ENCODE results near the gene ALKBH4. TPM values are rescaled to one million over a fixed set of nuclear protein-coding genes. Genes with fewer than 3 reads are reported as not detected.

The ALKBH4 gene
- total and polyA plus RNA-seq, 8 donors, result 1.2 to 27.4 (median 8.7) TPM

DNA sequence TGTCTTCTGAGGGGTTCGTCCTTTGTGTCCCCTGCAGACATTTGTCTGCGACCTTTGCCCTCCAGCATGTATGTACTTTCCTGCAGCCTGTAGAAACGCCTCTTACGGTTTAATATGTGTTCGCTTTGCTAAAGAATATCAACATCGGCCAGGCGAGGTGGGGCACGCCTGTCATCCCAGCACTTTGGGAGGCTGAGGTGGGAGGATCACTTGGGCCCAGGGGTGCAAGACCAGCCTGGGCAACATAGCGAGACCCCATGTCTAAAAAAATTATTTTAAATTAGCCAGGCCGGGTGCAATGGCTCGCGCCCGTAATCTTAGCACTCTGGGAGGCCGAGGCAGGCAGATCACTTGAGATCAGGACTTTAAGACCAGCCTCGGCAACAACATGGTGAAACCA lies 15.5 kb downstream of the ALKBH4 start:
- no peak overlapping the region for H3K27ac ChIP-seq
- no peaks in the 10 kb centered on the region for H3K27me3 ChIP-seq
- WGBS, 5 donors, result 94 to 97% (median 95%) methylated on average over 12 to 15 of the region's 15 CpGs
- H3K36me3 ChIP-seq, result peaks cover 8 to 37% (median 33%) of the 10 kb centered on the region in 4 donors
- intact Hi-C loops (cut with DNase I; ENCODE audit: low total_unique reads), result no loop called here
- no peak for DNase-seq
- TF ChIP-seq POLR2AphosphoS5 (IDR thresholded peaks at IDR 0.05), result no peak
- no peak for TF ChIP-seq EP300 (IDR thresholded peaks at IDR 0.05)
- TF ChIP-seq, protein P1, sequence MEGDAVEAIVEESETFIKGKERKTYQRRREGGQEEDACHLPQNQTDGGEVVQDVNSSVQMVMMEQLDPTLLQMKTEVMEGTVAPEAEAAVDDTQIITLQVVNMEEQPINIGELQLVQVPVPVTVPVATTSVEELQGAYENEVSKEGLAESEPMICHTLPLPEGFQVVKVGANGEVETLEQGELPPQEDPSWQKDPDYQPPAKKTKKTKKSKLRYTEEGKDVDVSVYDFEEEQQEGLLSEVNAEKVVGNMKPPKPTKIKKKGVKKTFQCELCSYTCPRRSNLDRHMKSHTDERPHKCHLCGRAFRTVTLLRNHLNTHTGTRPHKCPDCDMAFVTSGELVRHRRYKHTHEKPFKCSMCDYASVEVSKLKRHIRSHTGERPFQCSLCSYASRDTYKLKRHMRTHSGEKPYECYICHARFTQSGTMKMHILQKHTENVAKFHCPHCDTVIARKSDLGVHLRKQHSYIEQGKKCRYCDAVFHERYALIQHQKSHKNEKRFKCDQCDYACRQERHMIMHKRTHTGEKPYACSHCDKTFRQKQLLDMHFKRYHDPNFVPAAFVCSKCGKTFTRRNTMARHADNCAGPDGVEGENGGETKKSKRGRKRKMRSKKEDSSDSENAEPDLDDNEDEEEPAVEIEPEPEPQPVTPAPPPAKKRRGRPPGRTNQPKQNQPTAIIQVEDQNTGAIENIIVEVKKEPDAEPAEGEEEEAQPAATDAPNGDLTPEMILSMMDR (IDR thresholded peaks at IDR 0.05), result no peak
- TF ChIP-seq POLR2A (IDR thresholded peaks at IDR 0.05), result no peak
- peaks cover 0 to 5% (median 0%) of the 10 kb centered on the region in 4 donors for H3K4me1 ChIP-seq
- no peak overlapping the region for H3K4me3 ChIP-seq
- H3K9me3 ChIP-seq, result no peaks in the 10 kb centered on the region

DNA sequence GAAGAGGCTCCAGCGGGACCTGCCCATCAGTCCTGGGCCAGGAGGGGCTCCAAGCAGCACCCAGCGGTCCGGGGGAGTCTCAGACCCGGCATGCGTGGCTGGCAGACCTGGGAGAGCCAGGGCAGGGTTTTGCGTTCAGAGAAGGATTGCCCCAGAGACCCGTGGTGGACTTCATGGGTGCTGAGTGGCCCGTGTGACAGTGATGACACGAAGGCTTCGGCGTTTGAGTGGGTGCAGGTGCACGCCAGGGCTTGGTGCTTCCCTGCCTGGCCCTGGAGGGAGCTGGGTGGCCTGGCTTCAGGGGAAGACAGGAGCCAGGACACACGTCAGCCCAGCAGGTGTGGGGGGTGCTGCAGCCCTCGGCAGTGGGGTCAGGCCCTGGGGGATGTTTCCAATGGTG lies 17.4 kb downstream of the ALKBH4 start:
- no peak overlapping the region for H3K4me3 ChIP-seq
- TF ChIP-seq, protein P1 (IDR thresholded peaks at IDR 0.05), result no peak
- TF ChIP-seq POLR2AphosphoS5 (IDR thresholded peaks at IDR 0.05) (no peak), EP300 (IDR thresholded peaks at IDR 0.05) (no peak), POLR2A (IDR thresholded peaks at IDR 0.05) (no peak)
- H3K9me3 ChIP-seq, result no peaks in the 10 kb centered on the region
- H3K36me3 ChIP-seq, result peaks cover 8 to 40% (median 35%) of the 10 kb centered on the region in 4 donors
- H3K27me3 ChIP-seq, result no peaks in the 10 kb centered on the region
- 86 to 96% (median 93%) methylated on average over 9 to 14 of the region's 14 CpGs for WGBS, 5 donors
- intact Hi-C loops (cut with DNase I; ENCODE audit: low total_unique reads), result no loop called here
- H3K27ac ChIP-seq, result no peak overlapping the region
- no peak for DNase-seq
- peaks cover 0 to 5% (median 0%) of the 10 kb centered on the region in 4 donors for H3K4me1 ChIP-seq

DNA sequence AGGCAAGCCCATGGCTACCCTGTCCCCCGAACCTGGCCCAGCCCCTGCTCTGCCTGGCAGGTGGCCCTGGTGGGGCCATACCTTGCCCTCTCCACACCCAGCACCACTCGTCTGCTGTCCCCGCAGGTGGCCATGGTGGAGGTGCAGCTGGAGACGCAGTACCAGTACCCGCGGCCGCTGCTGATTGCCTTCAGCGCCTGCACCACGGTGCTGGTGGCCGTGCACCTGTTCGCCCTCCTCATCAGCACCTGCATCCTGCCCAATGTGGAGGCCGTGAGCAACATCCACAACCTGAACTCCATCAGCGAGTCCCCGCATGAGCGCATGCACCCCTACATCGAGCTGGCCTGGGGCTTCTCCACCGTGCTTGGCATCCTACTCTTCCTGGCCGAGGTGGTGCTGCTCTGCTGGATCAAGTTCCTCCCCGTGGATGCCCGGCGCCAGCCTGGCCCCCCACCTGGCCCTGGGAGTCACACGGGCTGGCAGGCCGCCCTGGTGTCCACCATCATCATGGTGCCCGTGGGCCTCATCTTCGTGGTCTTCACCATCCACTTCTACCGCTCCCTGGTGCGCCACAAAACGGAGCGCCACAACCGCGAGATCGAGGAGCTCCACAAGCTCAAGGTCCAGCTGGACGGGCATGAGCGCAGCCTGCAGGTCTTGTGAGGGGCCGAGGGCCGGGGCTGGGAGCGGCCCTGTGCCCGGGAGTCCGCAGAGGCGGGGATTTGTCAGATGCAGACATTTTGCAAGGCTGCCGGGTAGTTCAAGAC lies 18.1 kb downstream of the ALKBH4 start:
- no peak for TF ChIP-seq POLR2AphosphoS5 (IDR thresholded peaks at IDR 0.05)
- TF ChIP-seq, protein P1 (IDR thresholded peaks at IDR 0.05), result no peak
- no peak for TF ChIP-seq EP300 (IDR thresholded peaks at IDR 0.05)
- TF ChIP-seq POLR2A (IDR thresholded peaks at IDR 0.05), result no peak
- intact Hi-C loops (cut with DNase I; ENCODE audit: low total_unique reads), result no loop called here
- peaks cover 8 to 47% (median 43%) of the 10 kb centered on the region in 4 donors for H3K36me3 ChIP-seq
- H3K27me3 ChIP-seq, result no peaks in the 10 kb centered on the region
- H3K4me3 ChIP-seq, result no peak overlapping the region
- peaks cover 0 to 3% (median 0%) of the 10 kb centered on the region in 4 donors for H3K4me1 ChIP-seq
- no peak overlapping the region for H3K27ac ChIP-seq
- no peaks in the 10 kb centered on the region for H3K9me3 ChIP-seq
- DNase-seq, result no peak
- 92 to 97% (median 95%) methylated on average over 28 to 41 of the region's 41 CpGs for WGBS, 5 donors

DNA sequence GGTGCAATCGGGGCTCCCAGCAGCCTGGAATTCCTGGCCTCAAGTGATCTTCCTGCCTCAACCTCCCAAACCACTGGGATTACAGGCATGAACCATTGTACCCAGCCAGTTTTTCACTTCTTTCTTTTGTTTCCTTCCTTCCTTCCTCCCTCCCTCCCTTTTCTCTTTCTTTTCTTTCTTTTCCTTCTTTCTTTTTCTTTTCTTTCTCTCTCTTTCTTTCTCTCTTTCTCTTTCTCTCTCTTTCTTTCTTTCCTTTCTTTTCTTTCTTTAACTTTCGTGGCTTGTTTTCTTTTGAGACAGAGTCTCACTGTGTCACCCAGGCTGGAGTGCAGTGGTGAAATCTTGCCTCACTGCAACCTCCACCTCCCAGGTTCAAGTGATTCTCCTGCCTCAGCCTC lies 19.0 kb downstream of the ALKBH4 start:
- Histone ChIP-seq H3K36me3 (peaks cover 8 to 50% (median 46%) of the 10 kb centered on the region in 4 donors), H3K4me3 (no peak overlapping the region), H3K4me1 (no peaks in the 10 kb centered on the region), H3K9me3 (no peaks in the 10 kb centered on the region), H3K27ac (peak overlapping the region in 1 of 5 donors; percentile 16), H3K27me3 (no peaks in the 10 kb centered on the region)
- 46 to 94% (median 71%) methylated on average over 2 of the region's 2 CpGs for WGBS, 5 donors
- intact Hi-C loops (cut with DNase I; ENCODE audit: low total_unique reads), result no loop called here
- TF ChIP-seq, protein P1 (IDR thresholded peaks at IDR 0.05), result no peak
- TF ChIP-seq POLR2AphosphoS5 (IDR thresholded peaks at IDR 0.05) (no peak), POLR2A (IDR thresholded peaks at IDR 0.05) (no peak), EP300 (IDR thresholded peaks at IDR 0.05) (no peak)
- no peak for DNase-seq
